ENCODE measurements around the gene IPO13. TPM values are rescaled to one million over a fixed set of nuclear protein-coding genes. Genes with fewer than 3 reads are reported as not detected.

Gene IPO13
- polyA plus RNA-seq, 3 donors, result 36.9 to 43.5 (median 41.8) TPM

- DNase-seq (ENCODE audit: extremely low read depth in 1 of 11, low read depth in 9 of 11, low spot score in 4 of 11), result no peak
Measured at GRCh38 chr1:43980255-43981134, 33.7 kb downstream of the IPO13 start.

- DNase-seq (ENCODE audit: extremely low read depth in 1 of 11, low read depth in 9 of 11, low spot score in 4 of 11), result no peak
Measured at GRCh38 chr1:43981135-43981491, 34.4 kb downstream of the IPO13 start.

- DNase-seq (ENCODE audit: extremely low read depth in 1 of 11, low read depth in 9 of 11, low spot score in 4 of 11), result no peak
Measured at GRCh38 chr1:43981636-43982035, 34.9 kb downstream of the IPO13 start.

- DNase-seq (ENCODE audit: extremely low read depth in 1 of 11, low read depth in 9 of 11, low spot score in 4 of 11), result no peak
Measured at GRCh38 chr1:43982241-43982640, 35.5 kb downstream of the IPO13 start.

- no peak for DNase-seq (ENCODE audit: extremely low read depth in 1 of 11, low read depth in 9 of 11, low spot score in 4 of 11)
Measured at GRCh38 chr1:43982808-43983207, 36.1 kb downstream of the IPO13 start.

GRCh38 chr1:43983253-43983899 lies 36.6 kb downstream of the IPO13 start:
- no peak for DNase-seq (ENCODE audit: extremely low read depth in 1 of 11, low read depth in 9 of 11, low spot score in 4 of 11)

GRCh38 chr1:43984855-43985254 lies 38.1 kb downstream of the IPO13 start:
- DNase-seq (ENCODE audit: extremely low read depth in 1 of 11, low read depth in 9 of 11, low spot score in 4 of 11), result no peak

- DNase-seq (ENCODE audit: extremely low read depth in 1 of 11, low read depth in 9 of 11, low spot score in 4 of 11), result no peak
Measured at GRCh38 chr1:43985984-43986595, 39.3 kb downstream of the IPO13 start.

- no peak for DNase-seq (ENCODE audit: extremely low read depth in 1 of 11, low read depth in 9 of 11, low spot score in 4 of 11)
Measured at GRCh38 chr1:43986712-43987111, 40.0 kb downstream of the IPO13 start.

- DNase-seq (ENCODE audit: extremely low read depth in 1 of 11, low read depth in 9 of 11, low spot score in 4 of 11), result no peak
Measured at GRCh38 chr1:43987159-43987902, 40.6 kb downstream of the IPO13 start.

- no peak for DNase-seq (ENCODE audit: extremely low read depth in 1 of 11, low read depth in 9 of 11, low spot score in 4 of 11)
Measured at GRCh38 chr1:43990271-43991199, 43.8 kb downstream of the IPO13 start.

GRCh38 chr1:43991200-43991475 lies 44.4 kb downstream of the IPO13 start:
- DNase-seq (ENCODE audit: extremely low read depth in 1 of 11, low read depth in 9 of 11, low spot score in 4 of 11), result no peak

GRCh38 chr1:43991476-43992231 lies 44.9 kb downstream of the IPO13 start, which contains the start of gene CCDC24:
Gene CCDC24 (plus strand): TSS chr1:43991599. CDS start chr1:43991879, 280 bp downstream.
- DNase-seq (ENCODE audit: extremely low read depth in 1 of 11, low read depth in 9 of 11, low spot score in 4 of 11), result peak in 5 of 11 donors; percentile 53 to 79 (median 57)

- no peak for DNase-seq (ENCODE audit: extremely low read depth in 1 of 11, low read depth in 9 of 11, low spot score in 4 of 11)
Measured at GRCh38 chr1:43992232-43992995, 45.7 kb downstream of the IPO13 start.

- DNase-seq (ENCODE audit: extremely low read depth in 1 of 11, low read depth in 9 of 11, low spot score in 4 of 11), result no peak
Measured at GRCh38 chr1:43993206-43993914, 46.6 kb downstream of the IPO13 start.

GRCh38 chr1:43994071-43994470 lies 47.3 kb downstream of the IPO13 start:
- DNase-seq (ENCODE audit: extremely low read depth in 1 of 11, low read depth in 9 of 11, low spot score in 4 of 11), result no peak
